Neural cell (in vitro differentiated cells): ENCODE measurements around the gene DIAPH1.

ENCODE experiments used
- EZH2 ChIP-seq: fragments of 200-600, 300-800 bp; shearing (Covaris generic), sonication (generic); IDR thresholded peaks from 2 replicates; pipeline ENCODE4 v1.6.1; 2014; ENCODE audit warnings: antibody characterized with exemption, low read length, borderline replicate concordance, mild to moderate bottlenecking; ENCODE audit not compliant: insufficient read depth, poor library complexity, severe bottlenecking
- MXI1 ChIP-seq: fragments of 450-650 bp; conservative IDR thresholded peaks from 2 replicates; pipeline ENCODE4 v1.6.1; 2014; ENCODE audit warnings: antibody characterized with exemption, mild to moderate bottlenecking; ENCODE audit not compliant: poor library complexity, severe bottlenecking
- TF ChIP-seq, protein P1 (sequence below): fragments of 450-650 bp; IDR thresholded peaks from 2 replicates; pipeline ENCODE4 v1.5.1; 2014; ENCODE audit warnings: antibody characterized with exemption, mild to moderate bottlenecking, moderate library complexity; ENCODE audit not compliant: poor library complexity, severe bottlenecking

DNA sequence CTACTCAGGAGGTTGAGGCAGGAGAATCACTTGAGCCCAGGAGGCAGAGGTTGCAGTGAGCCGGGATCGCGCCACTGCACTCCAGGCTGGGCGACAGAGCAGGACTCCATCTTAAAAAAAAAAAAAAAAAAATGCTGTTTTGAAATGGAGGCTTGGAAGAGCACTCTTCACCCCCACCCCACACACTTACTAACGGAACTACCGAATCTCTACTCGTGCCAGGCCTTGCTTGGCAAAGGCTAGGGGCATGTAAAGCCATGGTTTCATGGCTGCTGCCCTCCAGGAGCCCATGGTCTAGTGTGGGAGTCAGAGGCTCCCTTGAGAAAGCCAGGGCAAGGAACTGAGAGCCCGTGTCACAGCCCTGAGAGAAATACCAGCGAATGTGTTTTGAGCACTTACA lies 108.6 kb downstream of the DIAPH1 start:
- no peak for TF ChIP-seq EZH2
- TF ChIP-seq, protein P1, sequence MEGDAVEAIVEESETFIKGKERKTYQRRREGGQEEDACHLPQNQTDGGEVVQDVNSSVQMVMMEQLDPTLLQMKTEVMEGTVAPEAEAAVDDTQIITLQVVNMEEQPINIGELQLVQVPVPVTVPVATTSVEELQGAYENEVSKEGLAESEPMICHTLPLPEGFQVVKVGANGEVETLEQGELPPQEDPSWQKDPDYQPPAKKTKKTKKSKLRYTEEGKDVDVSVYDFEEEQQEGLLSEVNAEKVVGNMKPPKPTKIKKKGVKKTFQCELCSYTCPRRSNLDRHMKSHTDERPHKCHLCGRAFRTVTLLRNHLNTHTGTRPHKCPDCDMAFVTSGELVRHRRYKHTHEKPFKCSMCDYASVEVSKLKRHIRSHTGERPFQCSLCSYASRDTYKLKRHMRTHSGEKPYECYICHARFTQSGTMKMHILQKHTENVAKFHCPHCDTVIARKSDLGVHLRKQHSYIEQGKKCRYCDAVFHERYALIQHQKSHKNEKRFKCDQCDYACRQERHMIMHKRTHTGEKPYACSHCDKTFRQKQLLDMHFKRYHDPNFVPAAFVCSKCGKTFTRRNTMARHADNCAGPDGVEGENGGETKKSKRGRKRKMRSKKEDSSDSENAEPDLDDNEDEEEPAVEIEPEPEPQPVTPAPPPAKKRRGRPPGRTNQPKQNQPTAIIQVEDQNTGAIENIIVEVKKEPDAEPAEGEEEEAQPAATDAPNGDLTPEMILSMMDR, result no peak
- TF ChIP-seq MXI1, result no peak
